ENCODE data around the gene MS4A3.
"Not testable (repeated sequence)": the region's sequence is repeated elsewhere in the genome, so short reads cannot be mapped to it uniquely, and the experiment has no call there.

MS4A3 gene

GRCh38 chr11:60095477-60096120 lies 39.1 kb downstream of the MS4A3 start:
- H3K27ac ChIP-seq = no peak overlapping the region
- TF ChIP-seq CTCF (IDR thresholded peaks at IDR 0.05) = no peak
- no peak for TF ChIP-seq ZFX (IDR thresholded peaks at IDR 0.05; ENCODE audit: borderline replicate concordance)

- no peak for TF ChIP-seq CTCF (IDR thresholded peaks at IDR 0.05)
- no peak for TF ChIP-seq ZFX (IDR thresholded peaks at IDR 0.05; ENCODE audit: borderline replicate concordance)
- no peak overlapping the region for H3K27ac ChIP-seq
These were observed 40.7 kb downstream of the MS4A3 start for GRCh38 chr11:60097189-60097588.

GRCh38 chr11:60098508-60098907 lies 42.0 kb downstream of the MS4A3 start:
- TF ChIP-seq ZFX (IDR thresholded peaks at IDR 0.05; ENCODE audit: borderline replicate concordance) = no peak
- TF ChIP-seq CTCF (IDR thresholded peaks at IDR 0.05) = no peak
- H3K27ac ChIP-seq = no peak overlapping the region

- TF ChIP-seq CTCF (IDR thresholded peaks at IDR 0.05) (no peak), ZFX (IDR thresholded peaks at IDR 0.05; ENCODE audit: borderline replicate concordance) (no peak)
- H3K27ac ChIP-seq = no peak overlapping the region
These were observed 44.1 kb downstream of the MS4A3 start for GRCh38 chr11:60100516-60100915.

GRCh38 chr11:60101368-60101767 lies 44.9 kb downstream of the MS4A3 start:
- not testable (repeated sequence) for H3K27ac ChIP-seq

GRCh38 chr11:60104471-60105115 lies 48.1 kb downstream of the MS4A3 start:
- not testable (repeated sequence) for H3K27ac ChIP-seq

- not testable (repeated sequence) for H3K27ac ChIP-seq
These were observed 52.2 kb downstream of the MS4A3 start for GRCh38 chr11:60108631-60109030.

- no peak overlapping the region for H3K27ac ChIP-seq
- TF ChIP-seq ZFX (IDR thresholded peaks at IDR 0.05; ENCODE audit: borderline replicate concordance) = no peak
- no peak for TF ChIP-seq CTCF (IDR thresholded peaks at IDR 0.05)
These were observed 55.3 kb downstream of the MS4A3 start for GRCh38 chr11:60111793-60112192.
